ENCODE data around the gene KDM3B. TPM values are rescaled to one million over a fixed set of nuclear protein-coding genes. Genes with fewer than 3 reads are reported as not detected.
"Not testable (repeated sequence)": the region's sequence is repeated elsewhere in the genome, so short reads cannot be mapped to it uniquely, and the experiment has no call there.

KDM3B gene
- total RNA-seq, 1 donor from 2014 or later = 101 TPM

- Mint-ChIP-seq H3K4me3 (ENCODE audit: unreplicated experiment) (no peak overlapping the region), H3K36me3 (ENCODE audit: low read depth, unreplicated experiment) (no peaks in the 10 kb centered on the region), H3K27ac (ENCODE audit: unreplicated experiment) (no peak overlapping the region), H3K27me3 (ENCODE audit: unreplicated experiment) (peaks cover 2% of the 10 kb centered on the region), H3K9me3 (ENCODE audit: unreplicated experiment) (no peaks in the 10 kb centered on the region), H3K4me1 (ENCODE audit: unreplicated experiment) (no peaks in the 10 kb centered on the region)
- DNase-seq (ENCODE audit: low spot score) = no peak
- no peak for TF ChIP-seq CTCF (IDR thresholded peaks at IDR 0.05; ENCODE audit: unreplicated experiment)
These were observed 36.1 kb upstream of the KDM3B start for GRCh38 chr5:138316355-138316754.

- H3K4me1 Mint-ChIP-seq (ENCODE audit: unreplicated experiment); H3K9me3 Mint-ChIP-seq (ENCODE audit: unreplicated experiment); H3K27me3 Mint-ChIP-seq (ENCODE audit: unreplicated experiment); H3K36me3 Mint-ChIP-seq (ENCODE audit: low read depth, unreplicated experiment); DNase-seq (ENCODE audit: low spot score); H3K27ac Mint-ChIP-seq (ENCODE audit: unreplicated experiment); H3K4me3 Mint-ChIP-seq (ENCODE audit: unreplicated experiment): not testable (repeated sequence)
These were observed 34.3 kb upstream of the KDM3B start for GRCh38 chr5:138318211-138318610.

- H3K27ac Mint-ChIP-seq (ENCODE audit: unreplicated experiment) = peak overlapping the region; percentile 48
- H3K9me3 Mint-ChIP-seq (ENCODE audit: unreplicated experiment) = no peaks in the 10 kb centered on the region
- TF ChIP-seq CTCF (IDR thresholded peaks at IDR 0.05; ENCODE audit: unreplicated experiment) = no peak
- no peak for DNase-seq (ENCODE audit: low spot score)
- peaks cover 2% of the 10 kb centered on the region for H3K27me3 Mint-ChIP-seq (ENCODE audit: unreplicated experiment)
- peaks cover 16% of the 10 kb centered on the region for H3K4me1 Mint-ChIP-seq (ENCODE audit: unreplicated experiment)
- H3K4me3 Mint-ChIP-seq (ENCODE audit: unreplicated experiment) = peak overlapping the region; percentile 90
- H3K36me3 Mint-ChIP-seq (ENCODE audit: low read depth, unreplicated experiment) = no peaks in the 10 kb centered on the region
These were observed 21.6 kb upstream of the KDM3B start for GRCh38 chr5:138330813-138331448.

GRCh38 chr5:138331449-138332368, 20.8 kb upstream of the KDM3B start, which contains the start of gene CDC25C:
TSS of gene CDC25C (minus strand) at chr5:138331804. CDS start at chr5:138331180, 624 bp downstream.
- Mint-ChIP-seq H3K4me1 (ENCODE audit: unreplicated experiment) (peaks cover 16% of the 10 kb centered on the region), H3K9me3 (ENCODE audit: unreplicated experiment) (no peaks in the 10 kb centered on the region), H3K27ac (ENCODE audit: unreplicated experiment) (peak within 1 kb of the TSS; percentile 48), H3K4me3 (ENCODE audit: unreplicated experiment) (peak within 1 kb of the TSS; percentile 90), H3K27me3 (ENCODE audit: unreplicated experiment) (peaks cover 2% of the 10 kb centered on the region), H3K36me3 (ENCODE audit: low read depth, unreplicated experiment) (no peaks in the 10 kb centered on the region)
- TF ChIP-seq CTCF (IDR thresholded peaks at IDR 0.05; ENCODE audit: unreplicated experiment) = no peak
- DNase-seq (ENCODE audit: low spot score) = peak; percentile 95

- H3K4me1 Mint-ChIP-seq (ENCODE audit: unreplicated experiment) = peaks cover 33% of the 10 kb centered on the region
- no peak for TF ChIP-seq CTCF (IDR thresholded peaks at IDR 0.05; ENCODE audit: unreplicated experiment)
- peak overlapping the region; percentile 76 for H3K4me3 Mint-ChIP-seq (ENCODE audit: unreplicated experiment)
These were observed 17.5 kb upstream of the KDM3B start for GRCh38 chr5:138334867-138335447.

More at GRCh38 chr5:138334867-138335447, 17.5 kb upstream of the KDM3B start:
- no peak for DNase-seq (ENCODE audit: low spot score)
- Mint-ChIP-seq H3K9me3 (ENCODE audit: unreplicated experiment) (no peaks in the 10 kb centered on the region), H3K27ac (ENCODE audit: unreplicated experiment) (no peak overlapping the region), H3K27me3 (ENCODE audit: unreplicated experiment) (peaks cover 19% of the 10 kb centered on the region), H3K36me3 (ENCODE audit: low read depth, unreplicated experiment) (no peaks in the 10 kb centered on the region)
